ENCODE data around the gene SPESP1. TPM values are rescaled to one million over a fixed set of nuclear protein-coding genes. Genes with fewer than 3 reads are reported as not detected.
"Not testable (repeated sequence)": the region's sequence is repeated elsewhere in the genome, so short reads cannot be mapped to it uniquely, and the experiment has no call there.

The SPESP1 gene
- total RNA-seq, 1 experiment from 2014 or later: not detected

DNA sequence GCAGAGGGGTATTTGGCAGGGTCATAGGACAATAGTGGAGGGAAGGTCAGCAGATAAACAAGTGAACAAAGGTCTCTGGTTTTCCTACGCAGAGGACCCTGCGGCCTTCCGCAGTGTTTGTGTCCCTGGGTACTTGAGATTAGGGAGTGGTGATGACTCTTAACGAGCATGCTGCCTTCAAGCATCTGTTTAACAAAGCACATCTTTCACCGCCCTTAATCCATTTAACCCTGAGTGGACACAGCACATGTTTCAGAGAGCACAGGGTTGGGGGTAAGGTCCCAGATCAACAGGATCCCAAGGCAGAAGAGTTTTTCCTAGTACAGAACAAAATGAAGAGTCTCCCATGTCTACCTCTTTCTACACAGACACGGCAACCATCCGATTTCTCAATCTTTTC, 33.4 kb downstream of the SPESP1 start:
- not testable (repeated sequence) for DNase-seq (ENCODE audit: low read depth)

DNA sequence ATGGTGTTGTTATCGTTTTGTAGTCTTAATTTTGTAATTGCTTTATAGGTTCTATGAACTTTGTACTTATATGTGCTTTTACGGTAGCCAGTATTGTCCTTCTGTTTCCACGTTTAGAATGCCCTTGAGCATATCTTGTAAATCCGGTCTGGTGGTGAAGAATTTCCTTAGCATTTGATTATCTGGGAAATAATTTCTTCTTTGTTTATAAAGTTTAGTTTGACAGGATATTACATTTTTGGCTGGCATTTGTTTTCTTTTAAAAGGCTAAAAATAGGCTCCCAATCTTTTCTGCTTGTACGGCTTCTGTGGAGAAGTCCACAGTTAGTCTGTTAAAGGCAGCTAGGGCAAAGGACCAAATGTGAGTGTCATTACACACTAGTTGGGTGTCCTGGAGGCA, 36.7 kb downstream of the SPESP1 start:
- DNase-seq (ENCODE audit: low read depth): no peak

DNA sequence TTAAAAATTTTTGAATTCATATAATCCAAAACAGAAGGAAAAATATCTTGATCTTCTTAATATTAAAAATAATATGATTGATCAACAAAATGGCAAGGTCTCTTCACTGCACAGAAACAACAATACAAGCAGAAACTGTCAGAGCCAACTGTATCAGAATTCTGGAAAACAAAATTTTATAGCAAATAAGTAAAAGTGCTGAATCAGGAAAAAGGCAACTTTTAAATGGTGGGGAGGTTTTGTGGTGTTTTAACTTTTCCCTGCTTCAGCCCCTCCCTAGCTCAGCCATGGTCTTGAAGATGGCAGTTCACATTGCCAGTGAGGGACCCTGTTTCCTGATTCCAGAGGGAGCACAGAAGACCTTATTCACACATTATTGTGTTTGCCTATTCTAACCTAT, 37.6 kb downstream of the SPESP1 start:
- no peak for DNase-seq (ENCODE audit: low read depth)

DNA sequence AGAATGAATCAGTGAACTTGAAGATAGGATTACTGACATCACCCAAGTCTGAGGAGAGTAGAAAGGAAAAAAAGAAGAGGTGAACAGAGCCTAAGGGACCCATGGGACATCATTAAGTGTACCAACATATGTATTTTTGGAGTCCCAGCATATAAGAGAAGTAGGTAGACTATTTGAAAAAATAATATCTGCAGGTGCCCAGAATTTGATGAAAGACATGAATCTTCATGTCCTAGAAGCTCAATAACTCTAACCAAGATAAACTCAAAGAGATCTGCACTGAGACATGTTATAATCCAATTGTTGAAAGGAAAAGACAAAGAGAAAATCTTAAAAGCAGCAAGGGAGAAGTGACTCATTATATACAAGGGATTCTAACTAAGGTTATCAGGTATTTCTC, 39.0 kb downstream of the SPESP1 start:
- DNase-seq (ENCODE audit: low read depth): no peak

DNA sequence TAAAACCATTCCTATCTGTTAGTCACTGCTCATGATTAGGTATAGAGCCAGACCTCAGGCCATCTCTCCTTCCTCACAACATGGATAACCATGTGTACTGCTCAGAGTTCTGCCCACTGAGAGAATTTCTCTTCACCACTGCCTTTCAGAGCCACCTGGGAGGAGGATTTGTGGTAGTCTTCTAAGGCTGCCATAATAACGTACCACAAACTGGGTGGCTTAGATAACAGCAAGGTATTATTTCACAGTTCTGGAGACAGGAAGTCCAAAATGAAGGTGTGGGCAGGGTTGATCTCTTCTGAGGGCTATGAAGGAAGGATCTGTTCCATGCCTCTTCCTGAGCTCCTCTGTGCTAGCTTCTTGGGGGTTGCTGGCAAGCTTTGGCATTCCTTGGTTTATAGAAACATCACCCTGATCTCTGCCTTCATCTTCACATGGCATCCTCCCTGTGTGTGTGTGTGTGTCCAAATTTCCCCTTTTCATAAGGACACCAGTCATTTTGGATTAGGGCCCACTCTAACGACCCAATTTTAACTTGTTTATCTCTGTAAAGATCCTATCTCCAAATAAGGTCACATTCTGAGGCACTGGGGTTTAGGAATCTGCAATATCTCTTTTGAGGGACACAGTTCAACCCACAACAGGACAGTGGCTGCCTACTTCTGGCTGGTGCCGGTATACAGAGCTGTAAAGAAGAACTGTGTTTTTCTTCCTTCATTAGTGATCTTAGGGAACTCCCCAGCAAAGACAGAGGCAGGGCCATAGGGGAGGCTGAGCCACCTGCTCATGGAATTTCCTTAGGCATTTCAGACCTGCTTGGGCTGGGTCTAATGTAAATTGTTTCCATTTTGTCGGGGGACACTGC, 42.1 kb downstream of the SPESP1 start:
- DNase-seq (ENCODE audit: low read depth): no peak

DNA sequence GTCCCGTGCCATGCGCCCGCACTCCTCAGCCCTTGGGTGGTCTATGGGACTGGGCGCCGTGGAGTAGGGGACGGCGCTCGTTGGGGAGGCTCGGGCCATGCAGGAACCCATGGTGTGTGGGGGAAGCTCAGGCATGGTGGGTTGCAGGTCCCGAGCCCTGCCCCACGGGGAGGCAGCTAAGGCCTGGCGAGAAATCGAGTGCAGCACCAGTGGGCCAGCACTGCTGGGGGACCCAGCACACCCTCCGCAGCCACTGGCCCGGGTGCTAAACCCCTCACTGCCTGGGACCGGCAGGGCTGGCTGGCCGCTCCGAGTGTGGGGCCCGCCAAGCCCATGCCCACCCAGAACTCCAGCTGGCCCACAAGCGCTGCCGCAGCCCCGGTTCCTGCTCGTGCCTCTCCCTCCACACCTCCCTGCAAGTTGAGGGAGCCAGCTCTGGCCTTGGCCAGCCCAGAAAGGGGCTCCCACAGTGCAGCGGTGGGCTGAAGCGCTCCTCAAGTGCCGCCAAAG, 45.4 kb downstream of the SPESP1 start:
- not testable (repeated sequence) for DNase-seq (ENCODE audit: low read depth)

DNA sequence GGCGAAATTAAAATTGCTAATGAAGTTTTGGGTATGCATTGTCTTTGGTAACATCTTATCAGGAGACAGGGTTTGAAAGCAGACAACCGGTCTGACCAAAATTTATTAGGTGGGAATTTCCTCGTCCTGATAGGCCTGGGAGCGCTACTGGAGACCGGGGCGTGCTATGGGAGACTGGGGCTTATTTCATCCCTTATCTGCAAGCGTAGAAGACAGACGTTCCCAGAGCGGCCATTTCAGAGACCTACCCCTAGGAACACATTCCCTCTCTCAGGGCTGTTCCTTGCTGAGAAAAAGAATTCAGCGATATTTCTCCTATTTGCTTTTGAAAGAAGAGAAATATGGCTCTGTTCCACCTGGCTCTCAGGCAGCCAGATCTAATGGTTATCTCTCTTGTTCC, 47.1 kb downstream of the SPESP1 start:
- DNase-seq (ENCODE audit: low read depth): not testable (repeated sequence)

DNA sequence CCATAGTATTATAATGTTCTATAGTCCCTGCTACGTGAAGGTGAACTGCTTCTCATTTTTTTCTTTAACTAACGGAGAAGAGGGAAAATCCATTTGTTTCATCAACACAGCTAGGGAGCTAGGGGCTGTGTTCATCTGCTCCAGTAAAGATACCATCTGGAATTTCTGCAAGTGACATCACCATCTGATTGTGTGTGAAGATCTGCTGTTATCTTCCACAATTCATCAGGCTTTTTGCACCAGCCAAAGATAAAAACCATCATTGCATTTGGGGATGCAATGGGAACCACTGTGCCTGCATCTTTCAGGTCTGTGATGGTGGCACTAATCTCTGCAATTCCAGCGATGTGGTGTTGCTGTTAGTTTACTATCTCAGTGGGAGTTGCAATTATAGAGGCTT, 48.7 kb downstream of the SPESP1 start:
- DNase-seq (ENCODE audit: low read depth): no peak

DNA sequence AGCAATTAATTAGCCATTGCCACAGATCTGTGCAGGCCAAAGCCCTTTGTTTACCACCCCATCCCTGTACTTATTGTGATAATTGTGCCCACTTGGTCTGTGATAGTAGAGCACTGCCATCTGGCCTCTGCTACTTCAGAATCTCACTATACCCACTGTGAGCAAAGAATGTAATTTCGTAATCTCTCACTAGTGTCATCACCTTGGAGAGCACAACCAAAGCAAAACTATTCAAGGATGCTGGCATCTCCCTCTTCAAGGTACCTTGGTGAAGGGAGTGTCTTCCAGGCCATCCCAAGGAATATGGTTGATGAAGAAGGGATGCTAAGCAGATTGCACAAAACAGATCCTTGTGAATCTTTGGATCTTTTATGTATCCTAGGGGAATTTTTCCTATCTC, 49.5 kb downstream of the SPESP1 start:
- DNase-seq (ENCODE audit: low read depth): no peak

DNA sequence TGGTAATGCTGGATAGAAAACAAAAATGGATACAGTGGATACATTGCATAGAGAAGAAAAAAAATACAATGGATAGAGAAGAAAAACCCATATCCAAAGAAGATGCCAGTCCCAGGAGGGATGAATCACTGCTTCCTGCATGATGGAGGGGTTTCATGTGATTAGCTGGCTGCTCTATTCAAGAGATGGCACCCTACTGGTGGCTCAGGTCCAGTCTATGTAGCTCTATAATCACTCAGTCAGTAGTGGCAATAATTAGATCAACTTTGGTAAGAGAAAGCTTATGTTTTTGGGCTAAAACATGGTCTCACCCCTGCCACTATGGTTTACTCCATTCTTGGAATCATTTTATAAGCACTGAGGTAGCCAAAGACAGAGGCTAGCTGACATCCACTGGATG, 50.5 kb downstream of the SPESP1 start:
- DNase-seq (ENCODE audit: low read depth): no peak

DNA sequence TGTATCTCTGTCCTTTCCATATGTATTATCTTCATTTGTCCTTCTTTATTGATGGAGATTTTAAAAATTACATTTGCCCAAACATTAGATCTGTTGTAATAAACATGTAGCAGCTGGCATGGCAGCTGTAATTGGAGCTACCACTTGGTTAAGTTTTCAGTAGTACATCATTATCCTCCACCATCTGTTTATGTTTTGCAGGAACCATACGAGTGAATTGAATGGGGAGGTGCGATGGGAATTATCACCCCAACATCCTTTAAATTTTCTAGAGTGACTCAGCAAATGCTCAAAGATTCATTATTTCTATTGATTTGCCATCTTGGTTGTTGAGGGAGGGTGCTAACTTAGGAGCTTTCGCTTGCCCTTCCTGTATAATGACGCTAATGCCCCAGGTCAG, 51.6 kb downstream of the SPESP1 start:
- no peak for DNase-seq (ENCODE audit: low read depth)

DNA sequence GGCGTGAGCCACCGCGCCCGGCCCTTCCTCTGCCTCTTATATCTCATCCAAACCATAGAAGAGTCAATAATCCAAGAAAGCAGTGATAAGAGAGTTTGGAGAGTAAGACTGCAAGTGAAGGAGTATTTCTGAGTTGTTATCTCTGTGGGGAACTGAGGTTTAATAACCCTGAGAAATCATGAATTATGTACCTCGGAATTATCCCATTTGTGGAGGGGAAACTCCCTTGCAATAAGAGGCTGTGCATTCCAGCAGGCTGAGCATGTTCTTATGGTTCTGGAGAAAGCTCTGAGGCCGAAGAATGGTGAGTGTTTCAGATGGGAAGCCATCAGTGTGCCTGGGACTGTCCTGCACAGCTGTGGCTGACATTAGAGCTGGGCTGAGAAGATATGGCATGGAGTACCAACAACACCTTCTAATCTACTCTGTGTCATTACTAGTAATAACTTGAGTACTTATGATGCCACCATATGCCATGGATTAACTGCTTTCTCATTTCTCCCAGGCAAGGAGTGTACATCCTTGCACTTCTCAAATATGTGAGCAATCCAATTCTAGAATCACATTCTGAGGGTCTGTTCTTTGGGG, 52.7 kb downstream of the SPESP1 start:
- no peak for DNase-seq (ENCODE audit: low read depth)

DNA sequence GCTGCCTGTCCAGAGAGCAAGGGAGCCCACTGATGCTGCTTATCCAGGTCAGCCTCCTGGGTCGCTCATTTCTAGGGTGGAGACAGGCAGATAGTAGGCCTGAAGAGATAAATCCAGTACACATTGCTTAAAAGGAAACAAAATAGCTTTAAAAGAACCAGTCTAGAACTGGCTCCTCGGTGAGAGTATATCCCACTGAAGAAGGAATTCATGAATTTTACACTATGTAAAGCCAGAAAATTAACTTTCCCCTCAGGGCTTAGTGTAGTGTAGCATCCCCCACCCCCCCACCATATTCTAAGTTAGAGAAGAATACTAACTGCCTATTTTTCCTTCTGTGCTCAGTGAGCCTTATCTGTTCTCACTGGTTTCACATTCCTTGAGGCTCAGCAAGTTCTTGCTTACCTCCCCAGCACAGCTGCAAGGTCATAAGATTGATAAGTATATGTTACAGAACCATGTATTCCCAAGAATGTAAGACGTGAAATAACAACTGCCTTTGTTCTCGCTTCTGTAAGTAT, 53.7 kb downstream of the SPESP1 start:
- DNase-seq (ENCODE audit: low read depth): no peak

DNA sequence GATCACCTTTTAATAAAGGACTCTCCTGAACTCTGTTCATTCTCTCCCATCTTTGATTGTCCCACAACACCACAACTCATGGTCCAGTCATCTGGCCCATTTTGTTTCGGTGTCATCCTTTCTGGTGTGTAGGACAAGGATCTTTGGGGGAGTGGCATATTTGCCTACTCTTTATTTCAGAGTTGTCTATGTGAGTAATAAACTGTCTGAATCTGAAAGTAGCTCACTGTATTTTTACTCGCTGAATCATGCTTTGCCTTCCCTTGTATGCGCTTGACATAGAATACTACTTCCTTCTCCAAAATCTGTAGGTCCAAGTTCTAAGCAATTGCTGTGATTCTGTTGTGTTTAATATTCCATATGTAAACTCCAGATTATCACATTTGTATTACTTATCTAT, 54.3 kb downstream of the SPESP1 start:
- DNase-seq (ENCODE audit: low read depth): no peak

DNA sequence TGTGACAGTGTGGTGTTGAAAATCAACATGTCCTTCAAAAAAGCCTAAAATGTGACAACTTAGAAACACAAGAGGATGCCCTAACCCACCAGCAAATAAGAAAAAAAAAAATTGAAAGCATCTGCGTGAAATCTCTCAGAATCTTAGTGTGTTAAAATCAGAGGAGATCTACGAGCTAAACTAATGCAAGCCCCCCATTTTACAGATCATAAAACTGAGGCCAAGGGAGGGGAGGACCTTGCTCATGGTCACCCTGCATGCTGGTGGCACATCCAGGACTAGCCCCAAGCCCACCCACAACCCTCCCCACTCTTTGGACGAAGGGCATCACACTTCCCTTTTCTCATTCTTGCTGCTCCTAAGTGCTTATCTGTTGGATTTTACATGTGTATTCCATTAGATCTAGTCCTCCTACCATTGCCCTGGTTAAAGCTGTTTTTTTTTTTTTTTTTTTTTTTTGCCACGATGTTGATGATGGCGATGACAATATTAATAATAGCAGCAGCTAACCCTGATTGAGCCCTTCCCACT, 55.1 kb downstream of the SPESP1 start:
- no peak for DNase-seq (ENCODE audit: low read depth)

DNA sequence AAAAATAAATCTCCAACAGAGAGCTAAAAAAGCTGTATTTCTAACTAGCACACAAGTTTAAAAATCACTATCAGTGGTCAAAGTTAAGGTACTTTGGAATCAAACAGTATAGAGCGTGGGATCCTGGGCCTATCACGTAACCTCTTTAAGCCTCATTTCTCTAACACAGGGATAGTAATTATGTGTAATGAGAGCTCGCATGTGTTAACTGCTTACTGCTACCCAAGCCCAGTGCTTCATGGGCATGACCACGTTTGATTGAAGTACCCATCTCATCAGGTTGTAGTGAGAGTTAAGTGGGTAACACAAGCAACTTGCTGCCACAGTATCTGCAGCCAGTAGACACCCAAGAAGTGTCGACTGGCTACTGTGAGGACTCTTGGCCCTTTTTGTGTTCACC, 56.0 kb downstream of the SPESP1 start:
- DNase-seq (ENCODE audit: low read depth): no peak

DNA sequence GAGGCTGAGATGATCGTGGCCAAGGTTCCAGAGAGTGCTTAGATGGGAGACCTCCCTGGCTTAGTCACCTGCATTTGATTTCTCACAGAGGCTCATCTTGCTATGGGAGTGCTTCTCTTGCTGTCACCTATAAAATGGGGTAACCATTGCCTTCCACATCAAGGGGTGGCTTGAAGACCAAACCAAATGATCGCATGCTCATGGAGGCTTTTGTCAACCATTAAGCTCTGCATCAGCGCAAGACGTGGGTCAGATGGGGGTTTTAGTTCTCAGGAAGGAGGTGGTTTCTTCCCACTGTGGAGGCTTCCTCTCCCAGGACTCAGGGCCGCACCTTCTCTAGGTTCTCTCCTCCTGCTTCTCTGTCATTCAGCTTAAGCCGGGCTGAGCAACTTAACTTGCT, 56.8 kb downstream of the SPESP1 start:
- no peak for DNase-seq (ENCODE audit: low read depth)

DNA sequence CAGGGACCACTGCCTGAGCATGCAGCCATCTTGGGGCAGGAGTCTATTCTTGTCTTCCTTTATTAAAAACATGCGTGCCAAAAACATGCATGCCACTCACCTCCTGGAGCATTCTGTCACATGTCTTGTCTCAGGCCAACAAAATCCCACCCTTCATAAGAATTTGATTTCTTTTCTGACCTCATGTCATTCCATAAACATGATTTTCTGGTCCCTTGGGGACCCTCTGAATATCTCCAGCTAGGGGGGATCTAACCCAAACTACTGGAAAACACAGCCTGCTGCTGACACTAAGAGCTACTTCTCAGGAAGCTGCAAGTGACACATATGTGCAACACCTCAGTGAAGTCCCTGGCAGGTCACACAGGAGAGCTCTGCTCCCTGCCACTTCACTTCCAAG, 57.4 kb downstream of the SPESP1 start:
- no peak for DNase-seq (ENCODE audit: low read depth)

DNA sequence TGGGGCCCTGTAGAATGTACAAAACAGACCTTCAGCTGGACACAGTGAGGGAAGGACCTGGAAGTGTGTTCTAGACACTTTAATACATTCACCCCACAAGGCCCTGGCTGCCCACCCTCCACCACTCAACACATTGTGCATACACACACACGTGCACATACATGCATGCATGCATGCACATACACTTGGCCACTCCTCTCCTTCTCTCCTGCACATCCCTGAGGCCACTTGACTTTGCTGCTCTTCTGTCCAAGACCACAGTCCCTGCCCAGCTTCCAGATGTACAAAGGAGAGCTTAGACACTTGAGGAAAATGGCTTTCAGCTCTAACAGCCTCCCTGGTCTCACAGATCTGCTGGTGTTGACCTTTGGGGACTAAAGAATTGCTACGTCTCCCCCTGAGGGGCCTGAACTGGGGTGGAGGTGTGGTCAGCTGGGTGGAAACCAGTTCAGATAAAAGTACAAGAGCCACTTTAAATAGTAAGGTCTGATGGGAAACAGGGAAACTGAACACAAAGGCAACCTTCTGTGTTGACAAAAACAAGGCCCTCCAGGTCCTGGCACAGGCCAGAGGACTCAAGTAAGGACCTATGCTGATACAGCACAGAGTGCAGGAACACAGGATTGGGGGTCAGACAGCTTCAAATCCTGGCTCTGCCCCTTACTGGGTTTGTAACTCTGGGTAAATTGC, 59.4 kb downstream of the SPESP1 start:
- no peak for DNase-seq (ENCODE audit: low read depth)

DNA sequence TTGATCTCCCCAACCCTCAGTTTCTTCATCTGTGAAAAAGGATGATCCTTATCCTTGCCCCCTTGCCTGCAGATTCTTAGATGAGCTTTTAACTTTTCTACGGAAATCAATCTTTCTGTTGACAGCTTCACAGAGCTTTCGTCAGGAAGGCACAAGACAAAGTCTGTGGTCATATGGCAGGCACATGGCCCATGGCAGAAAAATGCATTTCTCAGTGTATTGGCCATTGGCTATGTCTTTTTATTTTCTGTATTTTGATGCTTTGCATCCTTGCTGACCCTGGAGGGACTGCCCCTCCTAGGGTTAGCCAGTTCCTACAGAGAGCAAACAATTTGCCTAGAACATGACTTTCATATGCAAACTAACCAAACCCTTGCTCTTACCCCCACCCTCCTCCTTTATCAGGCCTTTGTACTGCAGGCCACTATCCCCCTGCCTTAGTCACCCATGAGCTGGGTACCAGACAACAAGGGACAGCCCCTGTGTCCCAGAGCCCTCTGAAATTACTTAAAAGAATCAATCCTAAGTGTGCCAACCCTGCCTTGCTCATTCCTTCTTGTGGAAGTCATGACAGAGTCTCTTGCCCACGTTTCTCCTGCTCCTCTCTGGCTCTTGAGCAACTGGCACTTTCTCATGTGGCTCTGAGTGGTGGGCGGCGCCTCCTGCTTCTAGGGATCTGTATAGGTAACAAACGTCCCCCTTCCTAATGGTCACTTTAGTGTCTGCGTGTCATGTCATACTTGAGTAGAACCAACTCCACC, 60.1 kb downstream of the SPESP1 start:
- no peak for DNase-seq (ENCODE audit: low read depth)

DNA sequence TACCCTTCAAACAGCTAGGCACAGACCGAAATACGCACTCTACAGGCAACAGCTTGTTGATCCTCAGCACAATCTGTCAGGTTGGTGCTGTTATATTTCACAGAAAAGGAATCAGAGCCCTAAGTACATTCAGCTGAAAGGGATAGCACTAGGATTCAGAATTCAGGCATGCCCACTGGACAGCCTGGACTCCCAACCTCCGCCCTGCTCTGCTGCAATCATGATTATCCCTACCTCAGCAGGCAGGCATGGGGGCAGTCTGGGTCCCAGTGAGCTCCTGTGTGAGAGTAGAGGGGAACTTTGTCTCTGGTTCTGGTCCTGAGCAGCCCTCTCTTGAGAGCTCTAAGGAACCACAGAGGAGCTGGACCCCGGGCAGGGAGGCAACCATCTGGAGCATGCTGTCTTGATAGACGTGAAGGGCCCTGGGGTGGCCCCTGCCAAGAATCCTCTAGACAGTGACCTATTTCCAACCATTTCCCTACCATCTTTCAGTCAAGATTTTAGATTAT, 60.7 kb downstream of the SPESP1 start:
- DNase-seq (ENCODE audit: low read depth): no peak

Data from Daoy (cell line).